Measurements from ENCODE around the gene KLK13.

KLK13 gene

GRCh38 chr19:51031880-51032225 is 33.0 kb downstream of the KLK13 start:
- TF ChIP-seq POLR2AphosphoS5 (IDR thresholded peaks at IDR 0.05; ENCODE audit: low read depth, low read length) (no peak), SIN3A (IDR thresholded peaks at IDR 0.05; ENCODE audit: borderline replicate concordance, insufficient read depth, low read length) (no peak)
- TF ChIP-seq, protein P1, sequence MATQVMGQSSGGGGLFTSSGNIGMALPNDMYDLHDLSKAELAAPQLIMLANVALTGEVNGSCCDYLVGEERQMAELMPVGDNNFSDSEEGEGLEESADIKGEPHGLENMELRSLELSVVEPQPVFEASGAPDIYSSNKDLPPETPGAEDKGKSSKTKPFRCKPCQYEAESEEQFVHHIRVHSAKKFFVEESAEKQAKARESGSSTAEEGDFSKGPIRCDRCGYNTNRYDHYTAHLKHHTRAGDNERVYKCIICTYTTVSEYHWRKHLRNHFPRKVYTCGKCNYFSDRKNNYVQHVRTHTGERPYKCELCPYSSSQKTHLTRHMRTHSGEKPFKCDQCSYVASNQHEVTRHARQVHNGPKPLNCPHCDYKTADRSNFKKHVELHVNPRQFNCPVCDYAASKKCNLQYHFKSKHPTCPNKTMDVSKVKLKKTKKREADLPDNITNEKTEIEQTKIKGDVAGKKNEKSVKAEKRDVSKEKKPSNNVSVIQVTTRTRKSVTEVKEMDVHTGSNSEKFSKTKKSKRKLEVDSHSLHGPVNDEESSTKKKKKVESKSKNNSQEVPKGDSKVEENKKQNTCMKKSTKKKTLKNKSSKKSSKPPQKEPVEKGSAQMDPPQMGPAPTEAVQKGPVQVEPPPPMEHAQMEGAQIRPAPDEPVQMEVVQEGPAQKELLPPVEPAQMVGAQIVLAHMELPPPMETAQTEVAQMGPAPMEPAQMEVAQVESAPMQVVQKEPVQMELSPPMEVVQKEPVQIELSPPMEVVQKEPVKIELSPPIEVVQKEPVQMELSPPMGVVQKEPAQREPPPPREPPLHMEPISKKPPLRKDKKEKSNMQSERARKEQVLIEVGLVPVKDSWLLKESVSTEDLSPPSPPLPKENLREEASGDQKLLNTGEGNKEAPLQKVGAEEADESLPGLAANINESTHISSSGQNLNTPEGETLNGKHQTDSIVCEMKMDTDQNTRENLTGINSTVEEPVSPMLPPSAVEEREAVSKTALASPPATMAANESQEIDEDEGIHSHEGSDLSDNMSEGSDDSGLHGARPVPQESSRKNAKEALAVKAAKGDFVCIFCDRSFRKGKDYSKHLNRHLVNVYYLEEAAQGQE (IDR thresholded peaks at IDR 0.05; ENCODE audit: insufficient read depth in 1 of 2, low read depth in 2 of 2, low read length in 2 of 2), result no peak

GRCh38 chr19:51031220-51031879 is 33.5 kb downstream of the KLK13 start:
- TF ChIP-seq POLR2AphosphoS5 (IDR thresholded peaks at IDR 0.05; ENCODE audit: low read depth, low read length) (no peak), TAF1 (IDR thresholded peaks at IDR 0.05; ENCODE audit: borderline replicate concordance, insufficient read depth, low read length) (no peak), SIN3A (IDR thresholded peaks at IDR 0.05; ENCODE audit: borderline replicate concordance, insufficient read depth, low read length) (no peak), FOXP2 (optimal IDR thresholded peaks at IDR 0.05; ENCODE audit: borderline replicate concordance, extremely low read depth, extremely low read length, insufficient read depth) (no peak)
- TF ChIP-seq, protein P1 (IDR thresholded peaks at IDR 0.05; ENCODE audit: insufficient read depth in 1 of 2, low read depth in 2 of 2, low read length in 2 of 2), result no peak

- TF ChIP-seq TAF1 (IDR thresholded peaks at IDR 0.05; ENCODE audit: borderline replicate concordance, insufficient read depth, low read length), result no peak
- TF ChIP-seq, protein P1 (IDR thresholded peaks at IDR 0.05; ENCODE audit: insufficient read depth in 1 of 2, low read depth in 2 of 2, low read length in 2 of 2), result no peak
- no peak for TF ChIP-seq FOXP2 (optimal IDR thresholded peaks at IDR 0.05; ENCODE audit: borderline replicate concordance, extremely low read depth, extremely low read length, insufficient read depth)
- no peak for TF ChIP-seq SIN3A (IDR thresholded peaks at IDR 0.05; ENCODE audit: borderline replicate concordance, insufficient read depth, low read length)
- TF ChIP-seq POLR2AphosphoS5 (IDR thresholded peaks at IDR 0.05; ENCODE audit: low read depth, low read length), result no peak
These were observed 34.3 kb downstream of the KLK13 start for GRCh38 chr19:51030631-51031030.

- TF ChIP-seq, protein P1 (IDR thresholded peaks at IDR 0.05; ENCODE audit: insufficient read depth in 1 of 2, low read depth in 2 of 2, low read length in 2 of 2), result no peak
- no peak for TF ChIP-seq POLR2AphosphoS5 (IDR thresholded peaks at IDR 0.05; ENCODE audit: low read depth, low read length)
- TF ChIP-seq TAF1 (IDR thresholded peaks at IDR 0.05; ENCODE audit: borderline replicate concordance, insufficient read depth, low read length), result no peak
- TF ChIP-seq FOXP2 (optimal IDR thresholded peaks at IDR 0.05; ENCODE audit: borderline replicate concordance, extremely low read depth, extremely low read length, insufficient read depth), result no peak
These were observed 35.2 kb downstream of the KLK13 start for GRCh38 chr19:51029718-51030117.

- TF ChIP-seq SIN3A (IDR thresholded peaks at IDR 0.05; ENCODE audit: borderline replicate concordance, insufficient read depth, low read length) (no peak), POLR2AphosphoS5 (IDR thresholded peaks at IDR 0.05; ENCODE audit: low read depth, low read length) (no peak), TAF1 (IDR thresholded peaks at IDR 0.05; ENCODE audit: borderline replicate concordance, insufficient read depth, low read length) (no peak), FOXP2 (optimal IDR thresholded peaks at IDR 0.05; ENCODE audit: borderline replicate concordance, extremely low read depth, extremely low read length, insufficient read depth) (no peak)
- TF ChIP-seq, protein P1 (IDR thresholded peaks at IDR 0.05; ENCODE audit: insufficient read depth in 1 of 2, low read depth in 2 of 2, low read length in 2 of 2), result no peak
These were observed 37.0 kb downstream of the KLK13 start for GRCh38 chr19:51027873-51028272.
